ENCODE measurements around the gene HSF2BP.
"Not testable (repeated sequence)": the region's sequence is repeated elsewhere in the genome, so short reads cannot be mapped to it uniquely, and the experiment has no call there.

The HSF2BP gene

GRCh38 chr21:43596616-43597015 lies 62.7 kb downstream of the HSF2BP start:
- no peak for DNase-seq

GRCh38 chr21:43595769-43596168 lies 63.5 kb downstream of the HSF2BP start:
- DNase-seq: not testable (repeated sequence)

- no peak for DNase-seq
These were observed 66.2 kb downstream of the HSF2BP start for GRCh38 chr21:43593078-43593477.

- DNase-seq: no peak
These were observed 67.7 kb downstream of the HSF2BP start for GRCh38 chr21:43591571-43591970.

GRCh38 chr21:43590194-43590593 lies 69.1 kb downstream of the HSF2BP start:
- DNase-seq: no peak

DNA sequence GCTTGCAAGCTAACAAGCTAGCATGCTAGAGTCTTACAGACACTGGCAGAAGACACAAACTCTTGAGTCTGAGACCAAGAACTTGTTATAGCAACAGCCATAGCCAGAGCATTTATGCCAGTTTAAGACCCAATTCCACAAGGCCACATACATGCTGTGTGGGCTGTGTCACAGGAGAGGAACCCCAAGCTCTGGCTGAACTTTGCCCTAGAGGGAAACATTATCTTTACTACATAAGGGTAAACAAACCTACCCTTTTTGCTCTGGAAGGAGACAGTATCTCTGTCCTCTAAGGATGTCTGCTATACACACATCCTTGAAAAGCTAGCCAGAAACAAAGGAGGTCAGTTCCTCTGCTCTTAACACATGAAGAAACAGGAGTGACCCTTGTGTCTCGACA lies 70.3 kb downstream of the HSF2BP start:
- DNase-seq: no peak

- DNase-seq: no peak
These were observed 73.3 kb downstream of the HSF2BP start for GRCh38 chr21:43585924-43586413.

GRCh38 chr21:43585514-43585913 lies 73.8 kb downstream of the HSF2BP start:
- no peak for DNase-seq

- no peak for DNase-seq
These were observed 77.8 kb downstream of the HSF2BP start for GRCh38 chr21:43581453-43581852.

DNA sequence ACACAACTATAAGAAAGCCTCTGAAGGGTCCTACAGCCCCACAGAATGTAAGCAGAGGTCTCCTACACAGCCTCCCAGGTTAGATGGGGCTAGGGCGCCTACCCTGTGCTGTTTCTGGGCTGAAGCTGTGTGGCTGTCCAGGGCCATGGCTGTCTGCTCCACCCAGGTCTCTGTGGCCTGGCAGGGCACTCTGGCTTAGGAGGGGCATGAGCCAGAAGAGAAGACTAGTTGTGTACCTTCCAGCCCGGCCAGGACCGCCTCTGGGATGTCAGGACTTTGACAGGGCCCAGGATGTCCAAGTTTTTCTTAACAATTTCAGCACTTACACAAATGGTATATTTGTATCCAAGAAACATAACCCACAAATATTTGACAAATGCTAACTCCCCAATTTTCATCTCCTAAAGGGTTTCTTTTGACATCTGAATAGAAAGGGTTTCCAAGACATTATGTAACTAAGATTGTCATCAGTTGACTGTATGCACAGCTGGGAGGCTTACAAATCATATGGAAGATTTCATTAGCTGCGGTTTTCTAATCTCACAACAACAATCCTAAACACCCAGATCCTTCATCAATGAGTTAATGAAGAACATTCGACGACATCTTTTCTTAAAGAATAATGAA lies 80.5 kb downstream of the HSF2BP start:
- no peak for DNase-seq

GRCh38 chr21:43575473-43575844 lies 83.8 kb downstream of the HSF2BP start:
- DNase-seq: no peak

DNA sequence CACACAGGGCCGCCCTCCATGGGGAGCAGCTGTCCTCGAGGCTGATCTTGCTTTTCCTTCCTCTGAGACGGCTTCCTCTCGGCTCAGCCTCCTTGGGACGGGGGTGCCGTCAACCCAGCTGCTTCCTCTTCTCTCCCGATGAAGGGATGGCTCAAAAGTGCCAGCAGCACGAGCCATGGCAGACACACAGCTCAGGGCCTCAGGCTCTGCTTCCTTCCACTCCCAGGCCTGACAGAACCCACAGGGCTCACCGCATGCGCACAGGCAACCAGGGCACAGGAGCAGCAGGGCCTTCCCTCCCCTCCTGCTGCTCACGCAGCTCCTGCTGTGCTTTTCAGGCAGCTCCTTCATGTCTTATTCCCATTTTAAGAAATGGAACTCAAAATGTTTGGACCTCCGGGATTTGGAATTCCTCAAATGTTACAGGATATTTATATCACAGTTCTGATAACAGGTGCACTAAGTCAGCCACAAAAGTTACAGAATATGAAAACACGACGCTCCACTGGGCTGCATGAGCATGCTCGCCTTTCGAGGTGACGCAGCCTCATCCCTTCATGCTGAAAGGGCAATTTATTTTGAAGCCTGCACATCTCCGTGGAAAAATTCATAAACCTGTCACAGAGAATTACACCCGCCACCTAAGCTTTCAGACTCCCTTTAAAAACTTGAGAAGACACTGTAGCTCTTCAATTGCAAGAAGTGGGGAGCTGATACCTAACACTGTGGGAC lies 84.4 kb downstream of the HSF2BP start:
- DNase-seq: no peak

GRCh38 chr21:43573921-43574320 lies 85.4 kb downstream of the HSF2BP start:
- no peak for DNase-seq

DNA sequence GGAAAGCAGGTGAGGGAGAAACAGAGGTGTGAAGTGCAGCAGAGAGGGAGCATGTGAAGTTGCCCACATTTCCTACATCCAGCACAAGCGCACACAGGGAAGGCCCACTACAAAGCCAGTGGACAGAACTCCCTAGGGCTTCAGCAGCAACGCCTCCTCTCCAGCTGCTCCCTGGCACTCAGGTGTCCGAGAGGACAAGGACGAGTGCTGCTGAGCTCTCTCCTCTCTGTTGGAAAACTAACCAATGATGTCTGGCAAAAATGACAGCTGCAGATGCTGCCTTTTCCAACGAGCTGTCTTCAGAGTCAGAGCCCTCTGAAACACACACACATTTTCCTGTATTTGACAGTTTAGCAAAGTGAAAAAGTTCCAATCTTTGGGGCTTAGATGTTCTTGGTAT lies 86.8 kb downstream of the HSF2BP start:
- DNase-seq: no peak

GRCh38 chr21:43571976-43572375 lies 87.3 kb downstream of the HSF2BP start:
- no peak for DNase-seq

DNA sequence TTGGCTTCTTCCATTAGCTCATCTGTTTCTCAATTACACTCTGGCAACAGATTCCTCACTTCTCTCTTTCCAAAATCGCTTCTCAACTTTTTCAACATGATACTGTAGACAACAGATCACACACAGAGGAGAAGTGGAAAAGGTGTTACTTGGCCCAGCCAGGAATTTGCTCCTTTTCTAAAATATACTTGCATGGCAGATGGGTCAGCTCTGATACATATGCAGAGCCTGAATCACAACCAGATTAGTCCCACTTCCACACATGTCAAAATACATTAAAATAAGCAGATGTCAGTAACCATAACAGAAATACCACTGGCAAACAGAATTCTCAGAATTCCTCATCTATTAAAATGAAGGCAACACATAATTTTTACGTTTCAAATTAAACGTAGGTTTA lies 89.1 kb downstream of the HSF2BP start:
- not testable (repeated sequence) for DNase-seq

GRCh38 chr21:43562451-43562850 lies 96.8 kb downstream of the HSF2BP start:
- not testable (repeated sequence) for DNase-seq

DNA sequence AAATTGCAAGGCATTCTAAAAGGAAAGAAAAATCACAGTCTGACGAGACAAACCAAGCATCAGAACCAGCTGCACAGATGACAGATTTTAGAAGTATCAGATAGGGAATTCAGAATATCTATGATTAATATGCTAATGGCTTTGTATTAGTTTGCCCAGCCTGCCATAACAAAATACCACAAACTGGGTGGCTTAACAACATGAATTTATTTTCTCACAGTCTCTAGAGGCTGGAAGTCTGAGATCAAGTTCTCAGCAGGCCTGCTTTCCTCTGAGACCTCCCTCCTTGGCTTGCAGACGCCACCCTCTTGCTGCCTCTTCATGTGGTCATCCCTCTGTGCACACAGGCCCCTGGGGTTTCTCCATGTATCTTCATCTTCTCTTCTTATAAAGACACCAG lies 118.7 kb downstream of the HSF2BP start:
- DNase-seq: not testable (repeated sequence)

- not testable (repeated sequence) for DNase-seq
These were observed 136.7 kb downstream of the HSF2BP start for GRCh38 chr21:43522495-43523131.

- DNase-seq: not testable (repeated sequence)
These were observed 141.6 kb downstream of the HSF2BP start for GRCh38 chr21:43517701-43518100.

DNA sequence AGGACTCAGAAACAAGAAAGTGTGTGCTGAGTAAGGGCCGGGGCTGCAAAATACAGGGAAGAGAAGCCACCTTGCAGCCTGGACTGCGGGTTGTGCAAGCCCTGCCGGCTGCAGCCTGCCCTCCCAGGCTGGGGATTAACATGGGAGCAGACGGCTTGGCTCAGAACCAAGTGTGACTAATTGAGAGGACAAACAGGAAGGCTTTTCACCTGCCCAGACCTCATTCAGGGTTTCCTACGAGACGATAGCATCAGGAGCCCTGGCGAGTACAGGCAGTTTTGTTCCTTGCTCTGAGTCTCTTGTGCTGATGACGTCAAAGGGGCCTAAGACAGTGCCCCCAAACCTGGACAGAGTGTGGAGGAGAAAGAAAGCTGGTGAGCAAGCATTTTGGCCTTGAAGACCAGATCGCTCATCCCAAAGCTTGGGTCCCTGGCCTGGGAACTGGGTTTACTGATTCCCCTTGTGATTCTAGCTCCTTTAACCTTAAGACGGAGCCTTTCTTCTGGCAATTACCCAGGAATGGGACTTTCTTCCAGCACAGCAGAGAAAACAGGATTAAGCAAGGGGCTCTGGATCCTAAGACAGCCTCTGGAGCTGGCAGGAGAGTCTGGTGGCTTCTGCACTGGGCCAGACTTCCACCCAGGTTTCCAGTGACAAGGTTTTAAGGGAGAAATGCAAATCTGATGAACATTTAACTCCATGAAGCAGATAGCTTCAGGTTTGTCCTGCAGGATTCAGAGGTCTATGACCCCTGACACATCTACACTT lies 142.2 kb downstream of the HSF2BP start:
- not testable (repeated sequence) for DNase-seq

GRCh38 chr21:43516295-43516847 lies 142.9 kb downstream of the HSF2BP start:
- not testable (repeated sequence) for DNase-seq

DNA sequence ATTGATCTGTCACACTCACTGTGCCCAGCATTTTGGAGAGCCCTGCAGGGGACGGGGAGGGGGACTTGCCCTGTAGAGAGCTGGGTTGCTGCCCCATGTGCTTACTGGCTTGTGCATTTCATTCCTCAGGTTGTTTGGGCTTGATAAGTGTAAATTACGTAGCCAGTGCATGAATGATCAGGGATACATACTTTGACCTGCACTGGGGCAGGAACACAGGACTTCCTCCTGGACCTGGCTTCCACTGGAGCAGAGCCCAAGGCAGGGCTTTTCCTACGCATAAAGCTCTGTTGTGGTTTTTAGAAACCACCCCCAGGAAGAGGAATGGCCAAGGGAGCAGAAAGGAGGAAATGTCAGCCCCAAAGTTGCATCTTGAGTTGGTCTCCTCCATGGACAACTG lies 144.5 kb downstream of the HSF2BP start:
- not testable (repeated sequence) for DNase-seq

Measured in activated CD8-positive, alpha-beta memory T cell treated with anti-CD3 and anti-CD28 coated beads for 24 hours (primary cell).